ENCODE data around the gene GCNT2. TPM values are rescaled to one million over a fixed set of nuclear protein-coding genes. Genes with fewer than 3 reads are reported as not detected.

Gene GCNT2
- total RNA-seq, 1 experiment from 2014 or later, result 51.2 TPM

DNA sequence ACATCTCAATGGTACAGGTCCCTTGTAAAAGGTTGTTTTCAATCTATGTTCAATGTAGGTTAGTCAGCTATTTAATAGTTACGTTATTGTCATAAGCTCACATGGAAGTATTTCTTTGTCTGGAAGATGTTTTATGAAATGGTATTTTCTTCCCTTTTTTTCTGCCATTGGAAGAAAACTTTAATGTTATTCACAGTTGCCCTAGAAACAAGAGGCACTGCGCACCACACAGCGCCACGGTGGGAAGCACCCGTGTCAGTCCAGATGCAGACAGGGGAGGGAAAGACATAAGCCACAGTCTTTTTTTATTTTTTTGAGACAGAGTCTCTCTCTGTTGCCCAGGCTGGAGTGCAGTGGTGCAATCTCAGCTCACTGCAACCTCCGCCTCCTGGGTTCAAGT, 82.1 kb downstream of the GCNT2 start (continued):
- TF ChIP-seq, protein P1, sequence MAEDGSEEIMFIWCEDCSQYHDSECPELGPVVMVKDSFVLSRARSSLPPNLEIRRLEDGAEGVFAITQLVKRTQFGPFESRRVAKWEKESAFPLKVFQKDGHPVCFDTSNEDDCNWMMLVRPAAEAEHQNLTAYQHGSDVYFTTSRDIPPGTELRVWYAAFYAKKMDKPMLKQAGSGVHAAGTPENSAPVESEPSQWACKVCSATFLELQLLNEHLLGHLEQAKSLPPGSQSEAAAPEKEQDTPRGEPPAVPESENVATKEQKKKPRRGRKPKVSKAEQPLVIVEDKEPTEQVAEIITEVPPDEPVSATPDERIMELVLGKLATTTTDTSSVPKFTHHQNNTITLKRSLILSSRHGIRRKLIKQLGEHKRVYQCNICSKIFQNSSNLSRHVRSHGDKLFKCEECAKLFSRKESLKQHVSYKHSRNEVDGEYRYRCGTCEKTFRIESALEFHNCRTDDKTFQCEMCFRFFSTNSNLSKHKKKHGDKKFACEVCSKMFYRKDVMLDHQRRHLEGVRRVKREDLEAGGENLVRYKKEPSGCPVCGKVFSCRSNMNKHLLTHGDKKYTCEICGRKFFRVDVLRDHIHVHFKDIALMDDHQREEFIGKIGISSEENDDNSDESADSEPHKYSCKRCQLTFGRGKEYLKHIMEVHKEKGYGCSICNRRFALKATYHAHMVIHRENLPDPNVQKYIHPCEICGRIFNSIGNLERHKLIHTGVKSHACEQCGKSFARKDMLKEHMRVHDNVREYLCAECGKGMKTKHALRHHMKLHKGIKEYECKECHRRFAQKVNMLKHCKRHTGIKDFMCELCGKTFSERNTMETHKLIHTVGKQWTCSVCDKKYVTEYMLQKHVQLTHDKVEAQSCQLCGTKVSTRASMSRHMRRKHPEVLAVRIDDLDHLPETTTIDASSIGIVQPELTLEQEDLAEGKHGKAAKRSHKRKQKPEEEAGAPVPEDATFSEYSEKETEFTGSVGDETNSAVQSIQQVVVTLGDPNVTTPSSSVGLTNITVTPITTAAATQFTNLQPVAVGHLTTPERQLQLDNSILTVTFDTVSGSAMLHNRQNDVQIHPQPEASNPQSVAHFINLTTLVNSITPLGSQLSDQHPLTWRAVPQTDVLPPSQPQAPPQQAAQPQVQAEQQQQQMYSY (CRISPR knock-in tag; IDR thresholded peaks at IDR 0.05), result no peak
- TF ChIP-seq, protein P2, sequence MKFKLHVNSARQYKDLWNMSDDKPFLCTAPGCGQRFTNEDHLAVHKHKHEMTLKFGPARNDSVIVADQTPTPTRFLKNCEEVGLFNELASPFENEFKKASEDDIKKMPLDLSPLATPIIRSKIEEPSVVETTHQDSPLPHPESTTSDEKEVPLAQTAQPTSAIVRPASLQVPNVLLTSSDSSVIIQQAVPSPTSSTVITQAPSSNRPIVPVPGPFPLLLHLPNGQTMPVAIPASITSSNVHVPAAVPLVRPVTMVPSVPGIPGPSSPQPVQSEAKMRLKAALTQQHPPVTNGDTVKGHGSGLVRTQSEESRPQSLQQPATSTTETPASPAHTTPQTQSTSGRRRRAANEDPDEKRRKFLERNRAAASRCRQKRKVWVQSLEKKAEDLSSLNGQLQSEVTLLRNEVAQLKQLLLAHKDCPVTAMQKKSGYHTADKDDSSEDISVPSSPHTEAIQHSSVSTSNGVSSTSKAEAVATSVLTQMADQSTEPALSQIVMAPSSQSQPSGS (CRISPR knock-in tag; IDR thresholded peaks at IDR 0.05; ENCODE audit: borderline replicate concordance, low read depth), result no peak
- TF ChIP-seq GABPB1 (CRISPR knock-in tag; IDR thresholded peaks at IDR 0.05), result no peak
- TF ChIP-seq, protein P3, sequence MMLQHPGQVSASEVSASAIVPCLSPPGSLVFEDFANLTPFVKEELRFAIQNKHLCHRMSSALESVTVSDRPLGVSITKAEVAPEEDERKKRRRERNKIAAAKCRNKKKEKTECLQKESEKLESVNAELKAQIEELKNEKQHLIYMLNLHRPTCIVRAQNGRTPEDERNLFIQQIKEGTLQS (CRISPR knock-in tag; conservative IDR thresholded peaks at IDR 0.05), result no peak
- TF ChIP-seq NFYB (CRISPR knock-in tag; conservative IDR thresholded peaks at IDR 0.05; ENCODE audit: low read depth), result no peak
- TF ChIP-seq, protein P4, sequence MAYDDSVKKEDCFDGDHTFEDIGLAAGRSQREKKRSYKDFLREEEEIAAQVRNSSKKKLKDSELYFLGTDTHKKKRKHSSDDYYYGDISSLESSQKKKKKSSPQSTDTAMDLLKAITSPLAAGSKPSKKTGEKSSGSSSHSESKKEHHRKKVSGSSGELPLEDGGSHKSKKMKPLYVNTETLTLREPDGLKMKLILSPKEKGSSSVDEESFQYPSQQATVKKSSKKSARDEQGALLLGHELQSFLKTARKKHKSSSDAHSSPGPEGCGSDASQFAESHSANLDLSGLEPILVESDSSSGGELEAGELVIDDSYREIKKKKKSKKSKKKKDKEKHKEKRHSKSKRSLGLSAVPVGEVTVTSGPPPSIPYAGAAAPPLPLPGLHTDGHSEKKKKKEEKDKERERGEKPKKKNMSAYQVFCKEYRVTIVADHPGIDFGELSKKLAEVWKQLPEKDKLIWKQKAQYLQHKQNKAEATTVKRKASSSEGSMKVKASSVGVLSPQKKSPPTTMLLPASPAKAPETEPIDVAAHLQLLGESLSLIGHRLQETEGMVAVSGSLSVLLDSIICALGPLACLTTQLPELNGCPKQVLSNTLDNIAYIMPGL (CRISPR knock-in tag; IDR thresholded peaks at IDR 0.05), result no peak
- TF ChIP-seq, protein P5, sequence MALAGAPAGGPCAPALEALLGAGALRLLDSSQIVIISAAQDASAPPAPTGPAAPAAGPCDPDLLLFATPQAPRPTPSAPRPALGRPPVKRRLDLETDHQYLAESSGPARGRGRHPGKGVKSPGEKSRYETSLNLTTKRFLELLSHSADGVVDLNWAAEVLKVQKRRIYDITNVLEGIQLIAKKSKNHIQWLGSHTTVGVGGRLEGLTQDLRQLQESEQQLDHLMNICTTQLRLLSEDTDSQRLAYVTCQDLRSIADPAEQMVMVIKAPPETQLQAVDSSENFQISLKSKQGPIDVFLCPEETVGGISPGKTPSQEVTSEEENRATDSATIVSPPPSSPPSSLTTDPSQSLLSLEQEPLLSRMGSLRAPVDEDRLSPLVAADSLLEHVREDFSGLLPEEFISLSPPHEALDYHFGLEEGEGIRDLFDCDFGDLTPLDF (CRISPR knock-in tag; IDR thresholded peaks at IDR 0.05), result no peak
- TF ChIP-seq FOXJ3 (CRISPR knock-in tag; IDR thresholded peaks at IDR 0.05; ENCODE audit: borderline replicate concordance), result no peak

DNA sequence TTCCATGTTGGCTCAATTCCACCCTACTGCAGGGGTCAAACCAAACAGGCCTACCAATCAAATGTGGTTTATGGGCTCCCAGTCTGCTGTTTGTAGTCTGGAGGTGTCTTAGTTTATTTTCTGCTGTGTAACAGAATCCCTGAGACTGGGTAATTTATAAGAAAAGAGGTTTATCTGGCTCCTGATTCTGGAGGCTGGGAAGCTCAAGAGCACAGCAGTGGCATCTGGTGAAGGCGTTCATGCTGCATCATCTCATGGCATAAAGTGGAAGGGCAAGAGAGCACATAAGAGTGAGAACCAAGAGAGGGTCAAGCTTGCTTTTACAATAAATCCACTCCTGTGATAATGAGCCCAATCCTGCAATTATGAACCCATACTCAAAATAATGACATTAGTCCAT, 87.9 kb downstream of the GCNT2 start:
- Mint-ChIP-seq H3K27ac (no peak overlapping the region), H3K36me3 (peaks cover 36% of the 10 kb centered on the region), H3K4me1 (peaks cover 31% of the 10 kb centered on the region), H3K27me3 (ENCODE audit: low read depth) (no peaks in the 10 kb centered on the region; the same call in 1 of the 2 replicates), H3K4me3 (no peak overlapping the region), H3K9me3 (peaks cover 15% of the 10 kb centered on the region)
- ATAC-seq (no peak), DNase-seq (ENCODE audit: low spot score) (no peak)
- ChIA-PET POLR2A (interaction anchor here (0.5 kb wide), 1 partner anchor 89 kb away, joined by 6 read pairs; no protein-coding TSS in a partner anchor), CTCF (no interaction called here)
- TF ChIP-seq MYBL2 (CRISPR knock-in tag; IDR thresholded peaks at IDR 0.05), result no peak

DNA sequence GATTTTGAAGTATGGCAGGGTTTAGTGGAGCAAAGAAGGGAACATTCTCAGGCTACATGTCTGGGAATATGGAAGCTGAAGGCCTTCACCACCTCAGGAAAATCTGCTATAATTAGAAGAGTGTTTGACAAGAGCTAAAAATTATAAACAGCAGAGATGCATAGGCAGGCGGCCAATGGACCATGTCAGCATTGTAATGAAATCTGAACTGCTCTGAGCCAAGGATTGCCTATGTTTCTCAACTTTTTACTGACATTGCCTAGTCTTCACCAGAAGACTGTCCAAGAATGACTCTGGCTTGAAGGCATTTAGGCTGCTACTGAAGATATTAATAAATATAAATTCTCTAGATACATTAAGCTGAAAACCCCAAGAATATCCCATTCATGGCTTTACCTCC, 89.1 kb downstream of the GCNT2 start:
- CTCF ChIA-PET, result interaction anchor here (0.7 kb wide), 1 partner anchor 100 kb away, joined by 3 read pairs; no protein-coding TSS in a partner anchor
- DNase-seq (ENCODE audit: low spot score) (no peak), ATAC-seq (no peak)
- POLR2A ChIA-PET, result no interaction called here
- Mint-ChIP-seq H3K9me3 (peaks cover 15% of the 10 kb centered on the region), H3K27ac (no peak overlapping the region), H3K36me3 (peaks cover 46% of the 10 kb centered on the region), H3K4me1 (peaks cover 38% of the 10 kb centered on the region), H3K27me3 (ENCODE audit: low read depth) (no peaks in the 10 kb centered on the region; the same call in 1 of the 2 replicates), H3K4me3 (no peak overlapping the region)
- TF ChIP-seq, protein P6, sequence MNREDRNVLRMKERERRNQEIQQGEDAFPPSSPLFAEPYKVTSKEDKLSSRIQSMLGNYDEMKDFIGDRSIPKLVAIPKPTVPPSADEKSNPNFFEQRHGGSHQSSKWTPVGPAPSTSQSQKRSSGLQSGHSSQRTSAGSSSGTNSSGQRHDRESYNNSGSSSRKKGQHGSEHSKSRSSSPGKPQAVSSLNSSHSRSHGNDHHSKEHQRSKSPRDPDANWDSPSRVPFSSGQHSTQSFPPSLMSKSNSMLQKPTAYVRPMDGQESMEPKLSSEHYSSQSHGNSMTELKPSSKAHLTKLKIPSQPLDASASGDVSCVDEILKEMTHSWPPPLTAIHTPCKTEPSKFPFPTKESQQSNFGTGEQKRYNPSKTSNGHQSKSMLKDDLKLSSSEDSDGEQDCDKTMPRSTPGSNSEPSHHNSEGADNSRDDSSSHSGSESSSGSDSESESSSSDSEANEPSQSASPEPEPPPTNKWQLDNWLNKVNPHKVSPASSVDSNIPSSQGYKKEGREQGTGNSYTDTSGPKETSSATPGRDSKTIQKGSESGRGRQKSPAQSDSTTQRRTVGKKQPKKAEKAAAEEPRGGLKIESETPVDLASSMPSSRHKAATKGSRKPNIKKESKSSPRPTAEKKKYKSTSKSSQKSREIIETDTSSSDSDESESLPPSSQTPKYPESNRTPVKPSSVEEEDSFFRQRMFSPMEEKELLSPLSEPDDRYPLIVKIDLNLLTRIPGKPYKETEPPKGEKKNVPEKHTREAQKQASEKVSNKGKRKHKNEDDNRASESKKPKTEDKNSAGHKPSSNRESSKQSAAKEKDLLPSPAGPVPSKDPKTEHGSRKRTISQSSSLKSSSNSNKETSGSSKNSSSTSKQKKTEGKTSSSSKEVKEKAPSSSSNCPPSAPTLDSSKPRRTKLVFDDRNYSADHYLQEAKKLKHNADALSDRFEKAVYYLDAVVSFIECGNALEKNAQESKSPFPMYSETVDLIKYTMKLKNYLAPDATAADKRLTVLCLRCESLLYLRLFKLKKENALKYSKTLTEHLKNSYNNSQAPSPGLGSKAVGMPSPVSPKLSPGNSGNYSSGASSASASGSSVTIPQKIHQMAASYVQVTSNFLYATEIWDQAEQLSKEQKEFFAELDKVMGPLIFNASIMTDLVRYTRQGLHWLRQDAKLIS (CRISPR knock-in tag; IDR thresholded peaks at IDR 0.05; ENCODE audit: borderline replicate concordance), result no peak
- TF ChIP-seq ZNF671 (CRISPR knock-in tag; IDR thresholded peaks at IDR 0.05) (no peak), ZNF423 (CRISPR knock-in tag; IDR thresholded peaks at IDR 0.05) (no peak), ZNF138 (CRISPR knock-in tag; conservative IDR thresholded peaks at IDR 0.05) (no peak)
- TF ChIP-seq, protein P7, sequence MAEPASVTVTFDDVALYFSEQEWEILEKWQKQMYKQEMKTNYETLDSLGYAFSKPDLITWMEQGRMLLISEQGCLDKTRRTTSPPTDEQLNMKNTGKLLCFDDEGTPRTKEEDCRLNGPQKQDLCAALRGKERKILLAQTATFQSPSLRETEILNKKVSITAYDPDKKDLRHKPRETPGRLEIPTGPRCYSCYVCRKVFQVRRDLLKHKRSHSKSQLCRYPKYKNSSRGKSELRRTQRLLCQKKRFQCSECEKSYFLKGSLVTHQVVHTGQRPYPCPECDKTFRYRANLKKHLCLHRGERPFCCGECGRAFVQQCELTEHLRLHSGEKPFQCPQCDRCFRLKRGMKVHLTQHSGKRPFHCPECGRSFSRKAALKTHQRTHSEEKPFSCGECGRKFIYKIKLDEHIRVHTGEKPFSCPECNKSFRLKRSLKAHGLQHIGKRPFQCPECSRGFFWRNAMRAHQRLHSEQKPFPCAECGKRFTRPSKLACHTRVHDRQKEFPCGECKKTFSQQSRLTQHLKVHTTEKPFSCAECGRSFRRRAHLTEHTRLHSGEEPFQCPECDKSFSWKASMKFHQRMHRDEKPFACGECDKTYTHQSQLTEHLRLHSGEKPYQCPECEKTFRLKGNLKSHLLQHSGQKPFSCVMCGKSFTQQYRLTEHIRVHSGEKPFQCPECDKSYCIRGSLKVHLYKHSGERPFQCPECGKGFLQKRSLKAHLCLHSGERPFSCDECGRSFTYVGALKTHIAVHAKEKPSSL (CRISPR knock-in tag; conservative IDR thresholded peaks at IDR 0.05), result no peak
- TF ChIP-seq, protein P5 (CRISPR knock-in tag; IDR thresholded peaks at IDR 0.05), result no peak
- TF ChIP-seq, protein P8, sequence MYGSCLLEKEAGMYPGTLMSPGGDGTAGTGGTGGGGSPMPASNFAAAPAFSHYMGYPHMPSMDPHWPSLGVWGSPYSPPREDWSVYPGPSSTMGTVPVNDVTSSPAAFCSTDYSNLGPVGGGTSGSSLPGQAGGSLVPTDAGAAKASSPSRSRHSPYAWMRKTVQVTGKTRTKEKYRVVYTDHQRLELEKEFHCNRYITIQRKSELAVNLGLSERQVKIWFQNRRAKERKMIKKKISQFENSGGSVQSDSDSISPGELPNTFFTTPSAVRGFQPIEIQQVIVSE (CRISPR knock-in tag; IDR thresholded peaks at IDR 0.05; ENCODE audit: borderline replicate concordance), result no peak
